Right hindlimb (tissue), 1 donor: ENCODE data around the gene SYT13.

ENCODE experiments used
- DNase-seq: peaks from one replicate; pipeline ENCODE4 v3.0.0-alpha.2; 2018

SYT13 gene

GRCh38 chr11:45305874-45306623, 19.9 kb upstream of the SYT13 start:
- no peak for DNase-seq

GRCh38 chr11:45304992-45305335, 18.8 kb upstream of the SYT13 start:
- DNase-seq, result no peak

- no peak for DNase-seq
Measured at GRCh38 chr11:45304111-45304991, 18.2 kb upstream of the SYT13 start.

- DNase-seq, result no peak
Measured at GRCh38 chr11:45303316-45303715, 17.2 kb upstream of the SYT13 start.

- no peak for DNase-seq
Measured at GRCh38 chr11:45301537-45302246, 15.6 kb upstream of the SYT13 start.

GRCh38 chr11:45300715-45301114, 14.6 kb upstream of the SYT13 start:
- no peak for DNase-seq

GRCh38 chr11:45298718-45299117, 12.6 kb upstream of the SYT13 start:
- no peak for DNase-seq

GRCh38 chr11:45296075-45296474, 9.9 kb upstream of the SYT13 start:
- DNase-seq, result no peak

GRCh38 chr11:45294499-45294898, 8.4 kb upstream of the SYT13 start:
- DNase-seq, result no peak

GRCh38 chr11:45293566-45294192, 7.5 kb upstream of the SYT13 start:
- DNase-seq, result peak; percentile 88

- DNase-seq, result no peak
Measured at GRCh38 chr11:45290586-45290985, 4.4 kb upstream of the SYT13 start.

- DNase-seq, result no peak
Measured at GRCh38 chr11:45289369-45289768, 3.2 kb upstream of the SYT13 start.

GRCh38 chr11:45288339-45288738, 2.2 kb upstream of the SYT13 start:
- DNase-seq, result no peak

- DNase-seq, result no peak
Measured at GRCh38 chr11:45287316-45287903, 1.3 kb upstream of the SYT13 start.

GRCh38 chr11:45285250-45285828, 802 bp downstream of the SYT13 start:
- no peak for DNase-seq

GRCh38 chr11:45282081-45282480, 4.1 kb downstream of the SYT13 start:
- DNase-seq, result no peak

- DNase-seq, result no peak
Measured at GRCh38 chr11:45280449-45280848, 5.7 kb downstream of the SYT13 start.

- DNase-seq, result no peak
Measured at GRCh38 chr11:45279645-45280044, 6.5 kb downstream of the SYT13 start.

GRCh38 chr11:45278714-45279113, 7.4 kb downstream of the SYT13 start:
- no peak for DNase-seq

GRCh38 chr11:45275828-45276227, 10.3 kb downstream of the SYT13 start:
- no peak for DNase-seq

GRCh38 chr11:45274206-45274605, 11.9 kb downstream of the SYT13 start:
- no peak for DNase-seq

- DNase-seq, result no peak
Measured at GRCh38 chr11:45273509-45273908, 12.6 kb downstream of the SYT13 start.
